HG03442 (cell line): Measurements from ENCODE around the gene MOGAT3.

ENCODE experiments used
- ATAC-seq: cut with Tn5 transposase; IDR thresholded peaks from one replicate; pipeline ENCODE4 v1.9.1; 2021; ENCODE audit warnings: mild to moderate bottlenecking, moderate library complexity; ENCODE audit not compliant: unreplicated experiment

The MOGAT3 gene

GRCh38 chr7:101233907-101234547, 33.2 kb upstream of the MOGAT3 start:
- no peak for ATAC-seq

GRCh38 chr7:101232141-101232850, 31.5 kb upstream of the MOGAT3 start:
- no peak for ATAC-seq

- no peak for ATAC-seq
Observed at GRCh38 chr7:101231644-101232043, 30.8 kb upstream of the MOGAT3 start.

GRCh38 chr7:101226721-101227120, 25.9 kb upstream of the MOGAT3 start:
- no peak for ATAC-seq

GRCh38 chr7:101225650-101226049, 24.8 kb upstream of the MOGAT3 start:
- ATAC-seq: no peak

GRCh38 chr7:101223528-101223927, 22.7 kb upstream of the MOGAT3 start:
- ATAC-seq: no peak

- ATAC-seq: no peak
Observed at GRCh38 chr7:101222275-101222830, 21.5 kb upstream of the MOGAT3 start.

GRCh38 chr7:101220295-101220694, 19.5 kb upstream of the MOGAT3 start:
- no peak for ATAC-seq

GRCh38 chr7:101218236-101219125, 17.6 kb upstream of the MOGAT3 start:
- no peak for ATAC-seq

GRCh38 chr7:101217388-101218235, 16.8 kb upstream of the MOGAT3 start, which contains the start of the genes PLOD3 and ZNHIT1:
TSS of gene PLOD3 (minus strand) at chr7:101217581. CDS start at chr7:101217274, 307 bp downstream.
TSS of gene ZNHIT1 (plus strand) at chr7:101218165. CDS start at chr7:101218196, 31 bp downstream.
- ATAC-seq: peak; percentile 65

GRCh38 chr7:101216860-101217387, 16.1 kb upstream of the MOGAT3 start:
- peak; percentile 25 for ATAC-seq

- no peak for ATAC-seq
Observed at GRCh38 chr7:101216001-101216859, 15.4 kb upstream of the MOGAT3 start.

GRCh38 chr7:101212014-101212413, 11.2 kb upstream of the MOGAT3 start:
- no peak for ATAC-seq

GRCh38 chr7:101211501-101211900, 10.7 kb upstream of the MOGAT3 start:
- ATAC-seq: no peak

GRCh38 chr7:101210143-101210542, 9.3 kb upstream of the MOGAT3 start:
- no peak for ATAC-seq

GRCh38 chr7:101208794-101209193, 8.0 kb upstream of the MOGAT3 start:
- ATAC-seq: no peak

- no peak for ATAC-seq
Observed at GRCh38 chr7:101207459-101207858, 6.6 kb upstream of the MOGAT3 start.

GRCh38 chr7:101206665-101207042, 5.8 kb upstream of the MOGAT3 start:
- no peak for ATAC-seq
